ENCODE results near the gene GALNT1.

Gene GALNT1

GRCh38 chr18:35619941-35620340 is 38.4 kb downstream of the GALNT1 start:
- H3K36me3 ChIP-seq (ENCODE audit: control insufficient read depth, insufficient read depth, low read length) = no peaks in the 10 kb centered on the region
- no peak for TF ChIP-seq CTCF (IDR thresholded peaks at IDR 0.05; ENCODE audit: insufficient read depth, low read length, poor library complexity, severe bottlenecking)
- H3K27me3 ChIP-seq (replicated peaks; ENCODE audit: control insufficient read depth, insufficient read depth, low read length) = no peaks in the 10 kb centered on the region
- DNase-seq (ENCODE audit: extremely low read depth, insufficient read length) = no peak
- H3K4me3 ChIP-seq (replicated peaks; ENCODE audit: low read depth, low read length) = no peak overlapping the region

GRCh38 chr18:35620765-35621164 is 39.2 kb downstream of the GALNT1 start:
- no peak for TF ChIP-seq CTCF (IDR thresholded peaks at IDR 0.05; ENCODE audit: insufficient read depth, low read length, poor library complexity, severe bottlenecking)
- no peak for DNase-seq (ENCODE audit: extremely low read depth, insufficient read length)
- no peaks in the 10 kb centered on the region for H3K27me3 ChIP-seq (replicated peaks; ENCODE audit: control insufficient read depth, insufficient read depth, low read length)

GRCh38 chr18:35623255-35623654 is 41.7 kb downstream of the GALNT1 start:
- Histone ChIP-seq H3K4me3 (replicated peaks; ENCODE audit: low read depth, low read length) (no peak overlapping the region), H3K36me3 (ENCODE audit: control insufficient read depth, insufficient read depth, low read length) (no peaks in the 10 kb centered on the region), H3K27me3 (replicated peaks; ENCODE audit: control insufficient read depth, insufficient read depth, low read length) (no peaks in the 10 kb centered on the region)
- DNase-seq (ENCODE audit: extremely low read depth, insufficient read length) = no peak
- TF ChIP-seq CTCF (IDR thresholded peaks at IDR 0.05; ENCODE audit: insufficient read depth, low read length, poor library complexity, severe bottlenecking) = no peak

More at GRCh38 chr18:35620765-35621164, 39.2 kb downstream of the GALNT1 start:
- no peaks in the 10 kb centered on the region for H3K36me3 ChIP-seq (ENCODE audit: control insufficient read depth, insufficient read depth, low read length)
- no peak overlapping the region for H3K4me3 ChIP-seq (replicated peaks; ENCODE audit: low read depth, low read length)

GRCh38 chr18:35624146-35624545 is 42.6 kb downstream of the GALNT1 start:
- DNase-seq (ENCODE audit: extremely low read depth, insufficient read length) = peak; percentile 16
- Histone ChIP-seq H3K4me3 (replicated peaks; ENCODE audit: low read depth, low read length) (no peak overlapping the region), H3K27me3 (replicated peaks; ENCODE audit: control insufficient read depth, insufficient read depth, low read length) (no peaks in the 10 kb centered on the region), H3K36me3 (ENCODE audit: control insufficient read depth, insufficient read depth, low read length) (no peaks in the 10 kb centered on the region)
- no peak for TF ChIP-seq CTCF (IDR thresholded peaks at IDR 0.05; ENCODE audit: insufficient read depth, low read length, poor library complexity, severe bottlenecking)

GRCh38 chr18:35625232-35625631 is 43.7 kb downstream of the GALNT1 start:
- no peak overlapping the region for H3K4me3 ChIP-seq (replicated peaks; ENCODE audit: low read depth, low read length)
- H3K36me3 ChIP-seq (ENCODE audit: control insufficient read depth, insufficient read depth, low read length) = no peaks in the 10 kb centered on the region
- no peak for TF ChIP-seq CTCF (IDR thresholded peaks at IDR 0.05; ENCODE audit: insufficient read depth, low read length, poor library complexity, severe bottlenecking)
- no peaks in the 10 kb centered on the region for H3K27me3 ChIP-seq (replicated peaks; ENCODE audit: control insufficient read depth, insufficient read depth, low read length)
- no peak for DNase-seq (ENCODE audit: extremely low read depth, insufficient read length)

- no peak for TF ChIP-seq CTCF (IDR thresholded peaks at IDR 0.05; ENCODE audit: insufficient read depth, low read length, poor library complexity, severe bottlenecking)
- no peaks in the 10 kb centered on the region for H3K36me3 ChIP-seq (ENCODE audit: control insufficient read depth, insufficient read depth, low read length)
- no peak for DNase-seq (ENCODE audit: extremely low read depth, insufficient read length)
Observed at GRCh38 chr18:35633761-35634160, 52.2 kb downstream of the GALNT1 start.

More at GRCh38 chr18:35633761-35634160, 52.2 kb downstream of the GALNT1 start:
- H3K27me3 ChIP-seq (replicated peaks; ENCODE audit: control insufficient read depth, insufficient read depth, low read length) = no peaks in the 10 kb centered on the region
- H3K4me3 ChIP-seq (replicated peaks; ENCODE audit: low read depth, low read length) = no peak overlapping the region
